Midbrain (tissue), 1 donor: Measurements from ENCODE around the gene MMP21.

Source experiments
- DNase-seq: peaks from one replicate; lab custom pipeline; 2025; lab: John Stamatoyannopoulos, UW

Gene MMP21

DNA sequence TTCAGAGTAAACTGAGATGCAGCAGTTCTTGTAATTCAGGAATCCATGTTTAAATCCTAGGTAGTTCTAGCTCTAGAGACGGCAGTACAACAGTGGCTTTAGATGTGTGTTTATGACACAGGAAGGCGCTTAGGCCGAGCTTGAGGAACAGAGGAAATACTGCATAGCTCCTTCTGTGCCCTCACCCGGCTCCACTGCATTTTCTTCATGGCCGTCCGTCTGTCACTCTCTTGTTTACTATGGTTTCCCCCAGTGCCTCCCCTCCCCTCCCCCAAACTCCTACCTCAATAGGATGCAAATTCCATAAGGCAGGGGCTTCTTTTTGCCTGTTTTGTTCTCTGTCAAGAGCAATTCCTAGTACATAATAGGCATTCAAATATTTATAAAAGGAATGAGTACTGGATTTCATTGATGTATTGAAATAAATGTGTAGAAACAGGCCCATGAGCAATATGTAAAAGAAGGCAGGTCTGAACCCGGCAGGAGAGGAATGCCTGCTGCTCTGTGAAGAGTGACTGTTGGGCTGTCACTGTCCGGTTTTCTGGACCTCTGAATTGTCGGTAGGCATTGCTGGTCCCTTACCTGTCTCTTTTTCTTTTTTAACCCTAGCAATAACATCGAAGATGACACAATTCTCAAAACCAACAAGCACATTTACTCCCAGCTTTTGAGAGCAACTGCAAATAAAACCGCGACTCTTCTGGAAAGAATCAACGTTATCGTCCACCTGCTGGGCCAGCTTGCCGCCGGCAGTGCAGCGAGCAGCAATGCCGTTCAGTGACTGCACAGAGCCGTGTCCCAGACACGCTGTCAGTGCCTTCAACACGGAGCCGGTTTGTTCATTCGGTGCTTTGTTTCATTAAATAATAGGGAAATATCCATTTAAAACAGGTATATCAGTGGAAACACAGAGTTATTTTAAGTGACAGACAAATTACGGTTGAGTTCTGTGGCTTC, 12.7 kb downstream of the MMP21 start:
- DNase-seq = no peak

DNA sequence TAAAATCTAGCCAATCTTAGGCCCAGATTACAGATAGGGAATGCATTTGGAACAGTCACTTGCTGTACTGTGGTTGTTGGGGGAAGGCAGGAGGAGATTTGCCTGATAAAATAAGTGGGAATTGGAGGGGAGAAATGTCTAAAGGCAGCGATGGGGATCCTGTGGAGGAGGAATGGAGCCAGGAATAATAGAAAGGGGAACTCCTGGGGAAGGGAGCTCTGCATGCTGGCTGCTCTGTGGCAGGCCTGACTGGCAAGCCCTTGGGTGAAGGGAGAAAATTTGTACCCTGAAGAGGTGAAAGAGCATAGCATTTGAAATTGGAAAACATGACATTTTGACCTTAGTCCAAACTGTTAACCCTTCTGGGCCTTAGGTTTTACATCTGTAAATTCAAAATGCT, 13.7 kb downstream of the MMP21 start:
- no peak for DNase-seq

DNA sequence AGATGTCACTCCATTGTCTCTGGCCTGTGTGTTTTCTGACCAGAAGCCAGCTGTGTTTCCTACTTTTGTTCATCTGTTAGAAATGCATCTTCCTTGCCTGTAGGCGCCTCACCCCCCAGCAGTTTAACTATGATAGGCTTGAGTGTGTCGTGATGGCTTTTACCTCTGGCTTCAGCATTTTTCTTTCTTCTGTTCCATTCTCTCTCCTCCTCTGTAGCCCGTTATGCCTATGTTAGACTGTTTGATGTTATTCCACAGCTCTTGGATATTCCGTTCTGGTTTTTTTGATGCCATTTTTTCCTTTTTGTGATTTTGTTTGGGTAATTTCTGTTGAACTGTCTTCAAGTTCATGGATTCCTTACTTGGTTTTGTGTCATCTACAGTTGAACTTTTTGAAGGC, 17.9 kb downstream of the MMP21 start:
- no peak for DNase-seq

DNA sequence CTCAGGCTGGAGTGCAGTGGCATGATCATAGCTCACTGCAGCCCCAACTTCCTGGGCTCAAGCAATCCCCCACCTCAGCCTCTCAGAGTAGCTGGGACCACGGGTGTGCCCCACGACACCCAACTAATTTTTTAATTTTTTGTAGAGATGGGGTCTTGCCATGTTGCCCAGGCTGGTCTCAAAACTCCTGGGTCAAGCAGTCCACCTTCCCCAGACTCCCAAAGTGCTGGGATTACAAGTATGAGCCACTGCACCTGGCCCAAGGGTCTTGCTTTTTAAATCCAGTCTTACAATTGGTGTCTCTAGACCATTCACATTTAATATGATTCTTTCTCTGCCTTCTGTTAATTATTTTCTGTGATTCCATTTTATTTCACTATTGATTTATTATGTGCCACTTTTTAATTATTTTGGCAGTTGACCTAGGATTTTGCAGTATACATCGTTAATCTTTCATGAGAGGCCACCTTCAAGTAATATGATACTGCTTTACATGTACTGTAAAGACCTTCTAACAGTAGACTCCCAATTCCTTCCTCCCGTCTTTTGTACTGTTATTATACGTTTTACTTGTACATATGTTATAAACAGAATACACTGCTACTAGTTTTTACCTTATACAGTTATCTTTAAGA, 18.7 kb downstream of the MMP21 start:
- no peak for DNase-seq

DNA sequence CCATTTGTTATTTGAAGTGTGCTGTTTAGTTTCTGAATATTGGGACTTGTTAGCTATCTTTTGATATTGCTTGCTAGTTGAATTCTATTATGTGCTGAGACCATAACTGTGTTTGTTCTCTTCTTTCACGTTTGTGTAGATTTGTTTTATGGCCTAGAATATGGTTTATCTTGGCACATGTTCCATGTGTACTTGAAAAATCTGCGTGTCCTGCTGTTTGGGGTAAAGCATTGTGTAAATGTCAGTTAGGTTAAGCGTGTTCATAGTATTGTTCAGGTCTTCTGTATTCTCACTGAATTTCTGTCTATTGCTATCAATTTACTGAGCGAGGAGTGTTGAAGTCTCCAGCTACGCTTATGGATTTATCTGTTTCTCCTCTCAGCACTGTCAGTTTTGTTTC, 19.4 kb downstream of the MMP21 start:
- DNase-seq = no peak

DNA sequence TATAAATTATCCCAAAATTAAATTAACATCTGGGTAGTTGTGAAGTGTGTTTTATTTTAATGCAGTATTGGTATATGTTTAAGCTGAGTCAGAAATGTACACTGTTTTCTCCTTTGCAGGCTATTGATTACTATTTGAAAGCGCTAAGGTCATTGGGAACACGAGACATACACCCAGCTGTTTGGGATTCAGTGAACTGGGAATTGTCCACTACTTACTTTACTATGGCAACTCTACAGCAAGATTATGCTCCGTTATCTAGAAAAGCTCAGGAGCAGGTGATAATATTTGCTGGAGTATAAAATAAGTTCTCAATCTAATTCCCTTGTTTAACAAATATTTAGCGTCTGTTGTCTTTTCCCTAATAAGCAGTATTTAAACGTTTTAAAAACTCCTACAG, 28.2 kb downstream of the MMP21 start:
- no peak for DNase-seq

DNA sequence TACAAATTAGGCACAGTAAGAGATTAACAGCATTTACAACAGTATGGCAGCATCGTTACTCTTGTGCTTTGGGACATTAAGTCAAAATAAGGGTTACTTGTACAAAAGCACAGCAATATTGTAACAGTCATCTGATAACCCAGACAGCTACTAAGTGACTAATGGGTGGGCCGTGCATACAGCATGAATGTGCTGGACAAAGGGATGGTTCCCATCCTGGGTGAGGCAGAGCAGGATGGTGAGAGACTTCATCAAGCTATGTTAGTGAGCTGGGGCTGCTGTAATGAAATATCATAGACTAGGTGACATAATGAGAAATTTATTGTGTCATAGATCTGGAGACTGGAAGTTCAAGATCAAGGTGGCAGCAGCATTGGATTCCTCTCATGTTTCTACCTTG, 30.7 kb downstream of the MMP21 start:
- no peak for DNase-seq

DNA sequence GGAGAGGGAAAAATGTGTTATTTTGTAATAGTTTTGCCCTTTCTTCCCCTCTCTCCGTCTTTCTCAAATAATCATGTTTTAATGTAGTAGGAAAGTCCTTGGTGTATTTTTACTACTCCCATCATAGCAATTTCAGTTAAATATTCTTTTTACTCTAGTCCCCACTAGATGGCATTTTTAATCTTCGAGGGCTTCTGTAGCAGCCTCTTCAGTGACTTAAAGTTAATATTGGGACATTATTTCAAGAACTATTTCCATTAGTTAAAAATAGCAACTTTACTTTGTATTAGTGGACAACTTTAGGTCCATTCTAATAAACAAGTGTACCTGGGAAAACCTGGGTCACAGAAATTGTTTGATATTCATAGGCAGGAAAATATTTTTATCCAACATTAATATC, 33.2 kb downstream of the MMP21 start:
- DNase-seq = no peak

DNA sequence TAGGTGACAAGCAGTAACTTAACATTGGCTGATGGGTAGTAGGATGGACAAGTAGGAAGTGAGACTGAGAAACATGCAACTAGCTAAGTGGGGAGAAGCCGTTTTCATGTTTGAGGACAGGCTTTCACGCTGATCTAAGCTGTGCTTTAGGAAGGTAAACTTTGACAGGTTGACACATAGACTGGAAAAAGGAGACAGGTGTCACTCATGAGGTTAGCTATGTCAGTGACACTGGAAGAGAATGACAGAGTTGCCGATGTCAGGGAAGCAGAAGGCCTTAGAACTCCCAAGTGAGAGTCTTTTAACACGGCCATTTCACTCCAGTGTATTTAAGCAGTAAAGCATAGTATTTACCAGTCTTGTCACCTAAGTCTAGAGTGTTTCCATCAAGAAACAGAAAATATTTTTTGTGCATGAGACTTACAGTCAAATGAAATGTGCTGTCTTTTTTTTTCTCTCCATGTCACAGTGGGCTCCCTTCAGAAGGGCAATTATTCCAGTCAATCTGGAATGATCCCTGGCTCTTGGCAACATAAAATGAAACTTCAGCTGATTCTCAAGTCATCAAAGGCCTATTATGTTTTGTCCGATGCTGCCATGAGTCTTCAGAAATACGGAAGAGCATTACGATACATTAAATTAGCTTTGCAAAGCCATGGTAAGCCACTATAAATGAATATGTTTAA, 35.5 kb downstream of the MMP21 start:
- peak; percentile 1 for DNase-seq

DNA sequence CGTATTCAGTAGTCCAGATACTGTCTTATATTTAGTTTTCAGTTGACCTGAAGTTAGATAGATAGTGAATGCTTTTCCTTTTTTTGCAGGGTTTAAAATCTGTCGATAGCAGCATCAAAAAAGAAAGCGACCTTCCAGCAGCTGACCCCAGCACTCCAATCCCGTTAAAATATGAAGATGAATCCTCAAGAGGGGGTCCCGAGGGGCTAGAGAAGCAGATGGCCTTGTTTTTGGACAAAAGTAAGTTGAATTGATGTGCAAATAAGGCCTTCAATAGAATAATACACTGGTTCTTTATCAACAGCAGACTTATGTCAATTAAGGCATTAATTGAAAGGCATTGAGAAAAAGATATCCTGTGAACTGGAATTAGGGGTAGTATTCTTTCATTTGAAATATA, 37.4 kb downstream of the MMP21 start:
- no peak for DNase-seq

DNA sequence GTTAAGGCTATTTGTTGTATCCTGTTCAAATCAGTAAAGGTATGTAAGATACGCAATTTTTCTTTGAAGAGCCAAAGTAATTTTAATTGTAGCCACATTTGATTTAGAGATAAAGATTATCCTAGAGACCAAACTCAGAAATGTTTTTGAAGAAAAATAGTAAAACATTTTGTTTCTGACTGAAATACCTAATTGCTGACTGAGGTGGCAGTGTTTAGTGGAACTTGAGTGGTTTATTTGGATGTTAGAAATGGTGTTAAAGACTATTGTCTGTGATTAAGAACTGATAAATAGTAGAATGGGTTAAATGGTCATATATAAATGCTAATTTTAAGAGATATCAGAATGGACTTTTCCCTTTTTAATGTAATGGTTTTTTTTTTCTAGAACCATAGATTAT, 40.8 kb downstream of the MMP21 start:
- DNase-seq = no peak

DNA sequence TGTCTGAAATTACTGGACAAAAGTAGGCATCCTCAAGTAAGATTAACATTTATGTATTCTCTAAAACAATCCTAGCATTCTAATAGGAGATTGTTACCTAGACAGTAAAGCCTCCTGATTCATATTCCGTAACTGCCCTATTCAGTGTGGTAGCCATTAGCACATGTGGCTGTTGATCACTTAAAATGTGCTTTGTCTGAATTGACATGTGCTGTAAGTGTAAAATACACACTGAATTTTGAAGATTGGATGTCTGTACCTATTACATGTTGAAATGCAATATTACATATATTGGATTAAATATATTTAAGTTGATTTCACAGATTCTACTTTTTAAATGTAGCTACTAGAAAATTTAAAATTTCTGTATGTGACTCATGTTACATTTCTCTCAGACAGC, 41.5 kb downstream of the MMP21 start:
- no peak for DNase-seq

DNA sequence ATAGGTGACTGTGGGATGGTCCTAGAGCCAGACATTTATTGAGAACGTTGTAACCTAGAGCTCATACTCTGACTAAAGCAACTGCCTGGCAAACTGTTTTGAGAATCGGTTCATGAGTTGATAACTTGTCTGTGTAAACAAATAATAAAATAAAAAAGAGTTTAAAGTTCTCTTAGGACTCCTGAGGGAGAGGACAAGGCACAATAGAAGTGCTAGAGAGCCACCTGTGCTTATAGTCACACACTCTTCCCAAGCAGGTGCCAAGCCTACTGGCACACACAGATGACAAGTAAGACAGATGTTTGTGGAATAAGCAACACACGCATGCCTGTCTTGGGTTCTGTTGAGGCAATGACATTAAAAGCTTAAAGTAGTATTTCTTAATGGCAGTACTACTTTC, 48.2 kb downstream of the MMP21 start:
- DNase-seq = no peak

DNA sequence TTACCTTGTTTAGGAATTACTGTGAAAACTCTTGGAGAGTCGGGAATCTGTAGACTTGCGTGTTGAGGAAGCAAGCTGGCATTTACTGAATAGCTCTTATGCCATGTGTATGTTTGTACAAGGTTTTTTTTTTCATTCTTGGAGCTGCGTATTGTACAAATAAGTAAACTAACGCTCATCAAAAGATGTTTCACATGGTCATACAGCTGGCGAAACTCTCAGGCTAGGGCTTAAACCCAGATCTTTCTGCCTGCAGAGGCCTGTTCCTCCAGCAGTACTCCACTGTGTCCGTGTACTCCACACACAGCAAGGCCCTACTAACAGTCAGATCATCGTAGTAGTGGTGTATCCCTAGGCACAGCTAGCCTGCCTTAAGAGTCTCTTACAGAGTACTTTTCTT, 48.7 kb downstream of the MMP21 start:
- no peak for DNase-seq

DNA sequence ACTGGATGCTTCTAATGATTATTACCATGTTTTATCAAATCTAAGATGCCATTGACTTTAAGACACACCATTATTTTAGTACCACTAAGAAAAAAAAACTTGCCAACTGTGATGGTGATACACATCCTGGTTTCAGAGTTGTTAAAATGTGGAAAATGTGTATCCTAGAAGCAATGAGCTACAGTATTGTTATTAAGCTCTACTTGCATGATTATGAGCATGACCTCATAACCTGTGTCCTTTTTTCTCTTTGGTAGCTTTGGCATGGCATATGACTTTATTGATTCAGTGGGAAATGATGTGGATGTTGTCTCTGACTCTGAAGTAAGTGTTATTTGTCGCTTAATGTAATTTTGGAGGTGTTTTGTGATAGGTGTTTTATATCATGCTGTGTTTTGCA, 52.8 kb downstream of the MMP21 start:
- DNase-seq = no peak

DNA sequence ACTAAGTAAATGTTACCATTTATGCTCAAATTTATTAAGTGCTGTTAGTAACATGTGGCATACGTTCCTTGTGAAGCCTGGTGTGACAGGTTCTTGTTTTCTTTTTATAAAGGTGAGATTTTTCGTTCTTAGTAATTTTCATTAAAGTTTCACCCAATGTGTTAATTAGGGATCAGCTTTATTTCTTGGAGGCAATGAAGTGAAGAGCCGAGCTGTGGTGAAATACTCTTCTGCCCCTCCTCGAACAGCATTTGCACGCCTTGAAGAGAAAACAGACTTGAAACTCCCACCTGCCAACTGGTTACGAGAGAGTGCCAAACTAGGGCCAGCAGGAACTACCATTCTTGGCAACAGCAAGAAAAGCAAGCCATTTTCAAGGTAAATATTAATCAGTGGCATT, 54.6 kb downstream of the MMP21 start:
- no peak for DNase-seq

DNA sequence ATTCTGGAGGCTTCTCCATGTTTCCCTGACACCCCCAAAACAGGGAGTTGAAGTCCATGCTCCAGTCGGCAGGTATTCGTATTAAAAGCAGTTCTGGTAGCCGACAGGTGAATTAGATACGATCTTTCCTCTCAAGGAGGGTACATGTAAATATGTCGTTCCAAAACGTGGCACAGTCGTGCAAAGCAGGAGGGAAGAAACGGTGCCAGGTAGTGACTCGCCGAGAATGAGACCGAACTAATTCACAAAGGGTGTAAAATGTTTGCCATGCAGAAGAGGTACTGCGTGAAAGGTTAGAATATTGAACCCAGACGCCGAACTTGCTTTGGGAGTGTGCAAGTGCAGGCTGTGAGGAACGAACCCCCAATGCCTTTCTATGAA, 55.6 kb downstream of the MMP21 start:
- no peak for DNase-seq

DNA sequence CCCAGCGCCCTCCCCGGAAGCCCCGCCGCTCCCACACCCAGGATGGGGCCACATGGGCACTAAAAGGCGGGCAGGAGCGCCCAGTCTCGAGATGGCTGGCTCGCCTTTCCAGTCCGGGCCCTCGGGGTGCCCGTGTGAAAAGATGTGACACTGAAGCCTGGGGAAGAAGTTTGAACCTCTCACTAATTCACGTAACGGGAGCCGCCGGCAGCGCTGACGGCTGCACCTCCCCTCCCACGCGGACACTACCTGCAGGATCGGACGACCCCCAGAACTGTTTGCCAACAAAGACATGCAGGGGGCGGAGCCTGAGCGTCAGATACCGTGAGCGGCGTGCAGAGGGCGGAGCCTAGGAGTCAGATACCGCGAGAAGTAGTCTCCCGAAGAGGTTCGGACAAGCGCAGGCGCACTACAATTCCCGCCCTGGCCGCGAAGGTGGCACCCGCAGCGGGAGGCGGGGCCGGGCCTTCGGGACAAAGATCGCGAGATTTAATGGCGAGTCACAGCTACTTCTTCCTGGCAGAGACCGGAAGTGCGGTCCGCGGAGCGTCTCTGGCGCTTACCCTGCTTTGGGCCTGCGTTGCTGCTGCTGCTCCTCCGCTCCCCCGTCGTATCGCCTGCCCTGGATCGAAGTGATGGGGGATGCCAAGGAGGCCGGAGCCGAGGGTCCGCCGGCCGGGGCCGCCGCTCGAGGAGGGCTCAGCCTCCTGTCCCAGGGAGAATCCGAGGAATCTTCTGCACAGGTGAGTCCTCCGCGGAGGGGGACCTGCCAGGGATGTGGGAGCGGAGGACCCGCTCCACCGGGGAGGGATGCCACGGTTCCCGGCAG, 56.2 kb downstream of the MMP21 start, which contains the start of gene EDRF1:
EDRF1 (plus strand) TSS at position 537 of the 829 bp plus-strand sequence; CDS start at position 636, 99 bp downstream.
- DNase-seq = peak; percentile 99
